ENCODE data around the gene SECISBP2.
A peak's percentile ranks its signal among the peaks of the same experiment; 100 is the strongest.
"Not testable (repeated sequence)": the region's sequence is repeated elsewhere in the genome, so short reads cannot be mapped to it uniquely, and the experiment has no call there.

The SECISBP2 gene, protein sequence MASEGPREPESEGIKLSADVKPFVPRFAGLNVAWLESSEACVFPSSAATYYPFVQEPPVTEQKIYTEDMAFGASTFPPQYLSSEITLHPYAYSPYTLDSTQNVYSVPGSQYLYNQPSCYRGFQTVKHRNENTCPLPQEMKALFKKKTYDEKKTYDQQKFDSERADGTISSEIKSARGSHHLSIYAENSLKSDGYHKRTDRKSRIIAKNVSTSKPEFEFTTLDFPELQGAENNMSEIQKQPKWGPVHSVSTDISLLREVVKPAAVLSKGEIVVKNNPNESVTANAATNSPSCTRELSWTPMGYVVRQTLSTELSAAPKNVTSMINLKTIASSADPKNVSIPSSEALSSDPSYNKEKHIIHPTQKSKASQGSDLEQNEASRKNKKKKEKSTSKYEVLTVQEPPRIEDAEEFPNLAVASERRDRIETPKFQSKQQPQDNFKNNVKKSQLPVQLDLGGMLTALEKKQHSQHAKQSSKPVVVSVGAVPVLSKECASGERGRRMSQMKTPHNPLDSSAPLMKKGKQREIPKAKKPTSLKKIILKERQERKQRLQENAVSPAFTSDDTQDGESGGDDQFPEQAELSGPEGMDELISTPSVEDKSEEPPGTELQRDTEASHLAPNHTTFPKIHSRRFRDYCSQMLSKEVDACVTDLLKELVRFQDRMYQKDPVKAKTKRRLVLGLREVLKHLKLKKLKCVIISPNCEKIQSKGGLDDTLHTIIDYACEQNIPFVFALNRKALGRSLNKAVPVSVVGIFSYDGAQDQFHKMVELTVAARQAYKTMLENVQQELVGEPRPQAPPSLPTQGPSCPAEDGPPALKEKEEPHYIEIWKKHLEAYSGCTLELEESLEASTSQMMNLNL

DNA sequence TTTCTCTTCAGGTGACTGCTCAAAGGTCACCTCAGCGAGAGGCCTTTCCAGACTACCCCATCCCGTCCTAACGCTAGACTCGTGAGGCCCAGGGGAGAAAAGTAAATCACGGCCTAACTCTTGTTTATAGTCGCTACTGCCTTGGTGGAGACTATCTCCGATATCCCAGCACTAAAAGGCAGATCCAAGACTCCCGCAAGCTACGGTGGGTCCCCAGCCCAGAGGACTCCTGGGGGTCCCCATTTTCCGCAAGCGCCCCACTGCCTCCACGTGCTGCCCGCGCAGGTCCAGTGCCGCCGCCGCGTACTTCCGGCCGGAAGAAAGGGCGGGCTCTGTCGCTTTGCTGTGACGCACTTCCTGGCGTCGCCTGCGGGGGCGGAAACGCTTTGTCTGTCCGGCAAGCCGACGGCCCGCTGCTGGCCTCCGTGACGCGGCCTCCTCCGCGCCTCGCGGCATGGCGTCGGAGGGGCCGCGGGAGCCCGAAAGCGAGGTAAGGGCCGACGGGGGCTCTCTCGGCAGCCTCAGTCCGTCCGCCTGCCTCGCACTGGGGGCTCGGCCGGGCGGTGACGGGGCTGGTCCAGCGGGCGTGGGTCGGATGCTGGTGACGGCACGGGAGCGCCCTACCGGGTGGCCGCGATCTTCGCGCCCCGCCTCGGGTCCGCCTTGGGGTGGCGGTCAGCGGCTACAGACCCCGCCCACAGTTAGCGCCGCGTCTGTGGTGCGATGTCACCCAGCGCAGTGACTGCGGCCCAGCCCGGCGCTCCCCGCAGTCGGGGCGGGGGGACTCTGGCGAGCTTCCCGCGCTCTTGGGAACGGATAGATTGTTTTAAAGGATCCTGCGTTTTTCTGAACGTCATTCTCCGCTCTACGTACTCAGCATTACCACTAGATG, at the start of gene SECISBP2:
Gene SECISBP2 (plus strand): TSS at position 378 of the 892 bp plus-strand sequence. CDS start 77 bp downstream, at position 455.
- Histone ChIP-seq H2AFZ (ENCODE audit: low read depth, low read length) (no peak within 1 kb of the TSS), H3K36me3 (ENCODE audit: insufficient read depth, low read length) (peaks cover 47% of the 10 kb centered on the region), H3K27me3 (ENCODE audit: insufficient read depth, low read length) (no peaks in the 10 kb centered on the region), H3K4me3 (ENCODE audit: low read length) (peak within 1 kb of the TSS; percentile 89), H3K4me1 (ENCODE audit: insufficient read depth, low read length) (peaks cover 42% of the 10 kb centered on the region), H3K9me3 (ENCODE audit: low read length) (no peaks in the 10 kb centered on the region)

DNA sequence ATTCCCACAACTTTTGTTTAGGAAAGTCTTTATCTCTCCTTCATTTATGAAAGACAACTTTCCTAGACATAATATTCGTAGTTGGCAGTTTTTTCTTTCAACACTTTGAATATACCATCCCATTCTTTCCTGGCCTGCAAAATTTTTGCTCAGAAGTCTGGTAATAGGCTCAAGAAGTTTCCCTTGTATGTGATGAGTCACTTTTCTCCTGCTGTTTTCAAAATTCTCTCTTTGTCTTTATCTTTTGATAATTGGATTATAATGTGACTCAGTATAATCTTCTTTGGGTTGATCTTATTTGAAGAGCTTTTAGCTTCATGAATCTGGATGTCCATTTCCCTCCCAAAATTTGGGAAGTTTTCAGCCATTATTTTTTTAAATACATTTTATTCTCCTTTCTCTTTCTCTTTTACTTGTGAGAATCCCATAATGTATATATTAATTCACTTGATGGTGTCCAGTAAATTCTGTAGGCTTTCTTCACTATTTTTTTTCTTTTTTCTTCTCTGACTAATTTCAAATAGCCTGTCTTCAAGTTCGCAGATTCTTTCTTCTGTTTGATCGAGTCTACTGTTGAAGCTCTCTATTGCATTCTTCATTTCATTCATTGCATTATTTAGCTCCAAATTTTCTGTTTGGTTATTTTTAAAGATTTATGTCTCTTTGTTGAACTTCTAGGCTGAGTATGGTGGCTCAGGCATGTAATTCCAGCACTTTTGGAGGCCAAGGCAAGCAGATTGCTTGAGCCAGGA, 44.6 kb upstream of the SECISBP2 start:
- Histone ChIP-seq H3K27me3 (ENCODE audit: insufficient read depth, low read length) (no peaks in the 10 kb centered on the region), H3K9me3 (ENCODE audit: low read length) (peaks cover 12% of the 10 kb centered on the region), H2AFZ (ENCODE audit: low read depth, low read length) (no peak overlapping the region), H3K4me1 (ENCODE audit: insufficient read depth, low read length) (no peaks in the 10 kb centered on the region), H3K4me3 (ENCODE audit: low read length) (no peak overlapping the region), H3K36me3 (ENCODE audit: insufficient read depth, low read length) (no peaks in the 10 kb centered on the region)

DNA sequence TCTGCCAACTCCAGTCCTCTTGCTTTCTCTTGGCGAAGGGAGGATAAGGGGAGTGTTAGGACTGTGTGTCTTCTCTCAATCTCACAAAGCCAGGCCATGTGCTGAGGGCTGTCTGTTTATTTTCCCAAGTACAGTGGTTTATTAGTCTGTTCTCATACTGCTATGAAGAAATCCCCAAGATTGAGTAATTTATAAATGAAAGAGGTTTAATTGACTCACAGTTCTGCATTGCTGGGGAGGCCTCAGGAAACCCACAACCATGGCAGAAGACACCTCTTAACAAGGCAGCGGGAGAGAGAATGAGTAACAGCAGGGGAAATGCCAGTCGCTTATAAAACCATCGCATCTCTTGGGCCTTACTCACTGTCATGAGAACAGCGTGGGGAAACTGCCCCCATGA, 43.5 kb upstream of the SECISBP2 start:
- H3K27me3 ChIP-seq (ENCODE audit: insufficient read depth, low read length), result no peaks in the 10 kb centered on the region
- H3K9me3 ChIP-seq (ENCODE audit: low read length), result peaks cover 12% of the 10 kb centered on the region
- no peak overlapping the region for H2AFZ ChIP-seq (ENCODE audit: low read depth, low read length)
- H3K36me3 ChIP-seq (ENCODE audit: insufficient read depth, low read length), result no peaks in the 10 kb centered on the region
- H3K4me3 ChIP-seq (ENCODE audit: low read length), result no peak overlapping the region
- no peaks in the 10 kb centered on the region for H3K4me1 ChIP-seq (ENCODE audit: insufficient read depth, low read length)

DNA sequence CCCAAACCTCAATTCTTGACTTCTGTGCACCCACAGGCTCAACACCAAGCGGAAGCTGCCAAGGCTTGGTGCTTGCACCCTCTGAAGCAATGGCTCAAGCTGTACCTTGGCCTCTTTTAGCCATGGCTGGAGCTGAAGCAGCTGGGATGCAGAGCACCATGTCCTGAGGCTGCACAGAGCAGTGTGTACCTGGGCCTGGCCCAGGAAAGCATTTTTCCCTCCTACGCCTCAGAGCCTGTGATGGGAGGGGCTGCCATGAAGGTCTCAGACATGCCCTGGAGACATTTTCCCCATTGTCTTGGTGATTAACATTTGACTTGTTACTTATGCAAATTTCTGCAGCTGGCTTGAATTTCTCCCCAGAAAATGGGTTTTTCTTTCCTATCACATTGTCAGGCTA, 42.3 kb upstream of the SECISBP2 start:
- H3K4me1 ChIP-seq (ENCODE audit: insufficient read depth, low read length); H3K36me3 ChIP-seq (ENCODE audit: insufficient read depth, low read length); H2AFZ ChIP-seq (ENCODE audit: low read depth, low read length); H3K4me3 ChIP-seq (ENCODE audit: low read length); H3K27me3 ChIP-seq (ENCODE audit: insufficient read depth, low read length): not testable (repeated sequence)
- peaks cover 12% of the 10 kb centered on the region for H3K9me3 ChIP-seq (ENCODE audit: low read length)

DNA sequence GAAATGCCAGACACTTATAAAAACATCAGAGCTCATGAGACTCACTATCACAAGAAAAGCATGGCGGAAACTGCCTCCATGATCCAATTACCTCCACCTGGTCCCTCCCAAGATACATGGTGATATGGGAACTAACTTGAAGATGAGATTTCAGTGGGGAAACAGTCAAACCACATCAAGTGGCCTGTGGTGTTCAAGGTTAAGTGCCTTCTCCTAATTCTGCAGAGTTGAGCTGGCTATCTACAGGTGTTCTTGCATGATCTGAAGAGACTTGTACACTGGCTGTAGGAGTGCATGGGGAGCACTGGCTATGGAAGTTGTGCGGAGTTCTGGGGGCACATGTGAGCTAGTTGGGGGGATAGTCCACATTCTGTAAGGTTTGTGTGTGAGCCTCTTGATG, 41.3 kb upstream of the SECISBP2 start:
- Histone ChIP-seq H3K27me3 (ENCODE audit: insufficient read depth, low read length) (no peaks in the 10 kb centered on the region), H3K36me3 (ENCODE audit: insufficient read depth, low read length) (no peaks in the 10 kb centered on the region), H2AFZ (ENCODE audit: low read depth, low read length) (no peak overlapping the region), H3K4me1 (ENCODE audit: insufficient read depth, low read length) (no peaks in the 10 kb centered on the region), H3K4me3 (ENCODE audit: low read length) (no peak overlapping the region), H3K9me3 (ENCODE audit: low read length) (peaks cover 14% of the 10 kb centered on the region)

DNA sequence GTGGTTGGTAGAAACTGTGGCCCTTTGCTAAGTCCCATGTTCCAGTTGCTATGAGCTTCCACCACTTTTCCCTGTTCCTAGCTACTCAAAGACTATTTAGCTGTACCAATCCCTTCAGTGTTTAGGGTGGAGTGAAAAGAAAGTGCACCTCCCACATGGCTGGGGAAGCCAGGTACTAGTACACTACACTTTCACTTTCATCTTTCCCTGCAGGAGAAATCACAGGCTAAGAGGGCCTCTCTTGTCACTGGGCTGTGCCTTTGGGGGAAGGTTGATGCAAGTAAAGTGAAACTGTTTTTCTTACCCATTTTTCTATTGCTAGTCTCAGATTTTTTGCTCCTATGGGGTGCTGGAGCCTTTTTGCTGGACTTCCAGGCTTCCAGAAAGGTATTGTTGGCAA, 40.8 kb upstream of the SECISBP2 start:
- Histone ChIP-seq H3K9me3 (ENCODE audit: low read length) (peaks cover 14% of the 10 kb centered on the region), H3K27me3 (ENCODE audit: insufficient read depth, low read length) (no peaks in the 10 kb centered on the region), H3K4me1 (ENCODE audit: insufficient read depth, low read length) (no peaks in the 10 kb centered on the region), H3K4me3 (ENCODE audit: low read length) (no peak overlapping the region), H3K36me3 (ENCODE audit: insufficient read depth, low read length) (no peaks in the 10 kb centered on the region), H2AFZ (ENCODE audit: low read depth, low read length) (no peak overlapping the region)

DNA sequence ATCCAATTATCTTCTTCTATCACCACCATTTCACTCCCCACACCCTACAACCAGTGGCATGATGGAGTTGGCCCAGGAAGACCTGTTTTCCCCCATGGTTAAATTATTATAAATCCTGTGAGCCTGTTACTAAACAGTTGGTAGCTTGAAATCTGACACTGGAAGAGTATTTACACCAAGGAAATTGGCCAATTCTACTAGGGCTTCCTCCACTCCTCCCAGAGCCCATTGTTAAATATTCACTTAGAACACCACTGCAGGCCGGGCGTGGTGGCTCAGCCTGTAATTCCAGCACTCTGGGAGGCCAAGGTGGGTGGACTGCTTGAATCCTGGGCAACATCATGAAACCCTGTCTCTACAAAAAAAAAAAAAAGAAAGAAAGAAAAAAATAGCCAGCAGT, 39.7 kb upstream of the SECISBP2 start:
- Histone ChIP-seq H3K4me3 (ENCODE audit: low read length) (no peak overlapping the region), H3K36me3 (ENCODE audit: insufficient read depth, low read length) (no peaks in the 10 kb centered on the region), H2AFZ (ENCODE audit: low read depth, low read length) (no peak overlapping the region), H3K27me3 (ENCODE audit: insufficient read depth, low read length) (no peaks in the 10 kb centered on the region), H3K4me1 (ENCODE audit: insufficient read depth, low read length) (no peaks in the 10 kb centered on the region), H3K9me3 (ENCODE audit: low read length) (peaks cover 12% of the 10 kb centered on the region)

DNA sequence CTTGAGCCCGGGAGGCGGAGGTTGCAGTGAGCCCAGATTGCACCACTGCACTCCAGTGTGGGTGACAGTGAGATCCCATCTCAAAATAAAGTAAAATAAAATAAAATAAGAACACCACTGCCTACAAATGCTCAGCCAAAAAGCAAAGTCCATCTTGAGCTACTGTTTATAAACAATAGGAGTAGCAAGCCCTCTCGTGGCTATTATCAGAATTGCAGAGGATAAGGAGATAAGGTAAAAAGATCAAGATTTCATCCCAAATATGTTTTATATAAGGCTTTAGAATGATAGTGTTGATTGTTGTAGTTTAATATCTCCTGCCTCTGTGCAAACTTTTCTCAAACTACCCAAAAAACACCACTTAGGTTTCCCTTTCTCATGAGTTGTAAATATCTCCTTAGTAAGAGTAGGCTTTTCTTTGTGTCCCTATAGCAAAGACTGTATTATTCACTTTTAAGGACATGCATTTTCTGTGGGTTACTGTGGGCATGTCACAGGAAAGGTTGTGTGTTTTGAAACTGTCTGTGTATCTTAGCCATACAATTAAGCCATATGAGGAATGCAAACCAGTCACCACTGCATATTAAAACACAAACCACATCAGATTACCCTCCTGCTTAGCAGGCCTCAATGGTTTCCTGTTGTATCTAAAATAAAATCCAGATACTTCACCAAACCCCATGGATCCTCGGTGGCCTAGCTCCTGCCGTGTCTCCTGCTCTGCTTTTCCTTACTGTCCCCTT, 39.1 kb upstream of the SECISBP2 start:
- no peak overlapping the region for H2AFZ ChIP-seq (ENCODE audit: low read depth, low read length)
- H3K4me3 ChIP-seq (ENCODE audit: low read length), result no peak overlapping the region
- H3K36me3 ChIP-seq (ENCODE audit: insufficient read depth, low read length), result no peaks in the 10 kb centered on the region
- H3K27me3 ChIP-seq (ENCODE audit: insufficient read depth, low read length), result no peaks in the 10 kb centered on the region
- peaks cover 9% of the 10 kb centered on the region for H3K9me3 ChIP-seq (ENCODE audit: low read length)
- no peaks in the 10 kb centered on the region for H3K4me1 ChIP-seq (ENCODE audit: insufficient read depth, low read length)

DNA sequence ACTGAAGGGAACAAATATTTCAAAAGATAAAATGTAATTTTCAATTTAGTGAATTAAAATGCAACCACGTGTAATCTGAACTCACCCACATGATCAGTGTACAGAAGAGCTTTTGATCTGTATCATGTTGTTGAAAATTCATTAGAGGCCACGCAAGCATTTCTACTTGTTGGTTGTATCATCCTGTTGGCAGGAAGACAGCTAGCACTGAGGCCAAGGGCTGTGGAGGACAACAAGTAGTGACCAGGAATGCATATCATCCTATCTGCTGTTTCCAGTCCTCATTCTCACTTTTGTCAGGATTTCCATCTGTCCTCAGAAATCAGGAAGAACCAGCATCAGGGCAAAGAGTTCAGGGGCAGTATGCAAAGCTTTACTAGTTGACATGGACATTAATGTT, 37.2 kb upstream of the SECISBP2 start:
- Histone ChIP-seq H2AFZ (ENCODE audit: low read depth, low read length) (no peak overlapping the region), H3K4me3 (ENCODE audit: low read length) (no peak overlapping the region), H3K36me3 (ENCODE audit: insufficient read depth, low read length) (no peaks in the 10 kb centered on the region), H3K4me1 (ENCODE audit: insufficient read depth, low read length) (no peaks in the 10 kb centered on the region), H3K9me3 (ENCODE audit: low read length) (peaks cover 2% of the 10 kb centered on the region), H3K27me3 (ENCODE audit: insufficient read depth, low read length) (no peaks in the 10 kb centered on the region)

DNA sequence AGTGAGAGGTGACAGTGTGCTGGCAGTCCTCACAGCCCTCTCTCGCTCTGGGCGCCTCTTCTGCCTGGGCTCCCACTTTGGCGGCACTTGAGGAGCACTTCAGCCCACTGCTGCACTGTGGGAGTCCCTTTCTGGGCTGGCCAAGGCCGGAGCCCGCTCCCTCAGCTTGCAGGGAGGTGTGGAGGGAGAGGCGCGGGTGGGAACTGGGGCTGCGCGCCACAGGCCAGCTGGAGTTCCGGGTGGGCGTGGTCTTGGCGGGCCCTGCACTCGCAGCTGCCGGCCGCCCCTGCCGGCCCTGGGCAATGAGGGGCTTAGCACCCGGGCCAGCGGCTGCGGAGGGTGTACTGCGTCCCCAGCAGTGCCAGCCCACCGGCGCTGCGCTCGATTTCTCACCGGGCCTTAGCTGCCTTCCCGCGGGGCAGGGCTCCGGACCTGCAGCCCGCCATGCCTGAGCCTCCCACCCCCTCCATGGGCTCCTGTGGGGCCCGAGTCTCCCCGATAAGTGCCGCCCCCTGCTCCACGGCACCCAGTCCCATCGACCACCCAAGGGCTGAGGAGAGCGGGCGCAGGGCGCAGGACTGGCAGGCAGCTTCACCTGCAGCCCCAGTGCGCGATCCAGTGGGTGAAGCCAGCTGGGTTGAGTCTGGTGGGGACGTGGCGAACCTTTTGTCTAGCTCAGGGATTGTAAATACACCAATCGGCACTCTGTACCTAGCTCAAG, 35.9 kb upstream of the SECISBP2 start:
- H3K4me3 ChIP-seq (ENCODE audit: low read length); H3K27me3 ChIP-seq (ENCODE audit: insufficient read depth, low read length); H3K4me1 ChIP-seq (ENCODE audit: insufficient read depth, low read length); H3K36me3 ChIP-seq (ENCODE audit: insufficient read depth, low read length); H3K9me3 ChIP-seq (ENCODE audit: low read length); H2AFZ ChIP-seq (ENCODE audit: low read depth, low read length): not testable (repeated sequence)

DNA sequence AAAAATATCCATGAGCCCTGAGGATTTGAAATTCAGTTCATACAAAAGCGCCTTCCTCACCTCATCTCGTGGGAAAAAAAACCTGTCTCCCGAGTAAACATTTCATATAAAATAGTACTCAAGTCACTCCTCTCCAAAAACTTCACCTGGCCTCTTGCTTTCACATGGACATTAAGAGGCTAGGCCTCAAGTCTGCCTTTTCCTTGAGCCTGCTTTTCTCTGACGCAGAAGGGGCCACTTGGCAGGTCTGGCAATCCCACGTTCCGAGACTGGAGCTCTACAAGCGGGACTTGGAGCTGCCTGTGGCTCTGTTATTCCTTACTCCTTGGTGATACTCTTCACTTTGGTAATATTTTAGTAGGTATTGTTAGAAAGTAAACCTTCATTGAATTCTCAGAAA, 34.2 kb upstream of the SECISBP2 start:
- Histone ChIP-seq H3K4me3 (ENCODE audit: low read length) (no peak overlapping the region), H3K27me3 (ENCODE audit: insufficient read depth, low read length) (no peaks in the 10 kb centered on the region), H2AFZ (ENCODE audit: low read depth, low read length) (no peak overlapping the region), H3K4me1 (ENCODE audit: insufficient read depth, low read length) (no peaks in the 10 kb centered on the region), H3K9me3 (ENCODE audit: low read length) (peaks cover 5% of the 10 kb centered on the region), H3K36me3 (ENCODE audit: insufficient read depth, low read length) (no peaks in the 10 kb centered on the region)

Measured in neuron (in vitro differentiated cells).